T-helper 22 cell (primary cell): ENCODE data around the gene MYH11.

Experiments
- DNase-seq: peaks from one replicate; pipeline ENCODE4 v3.0.0-alpha.2; 2020; ENCODE audit warnings: low read depth

MYH11 gene

GRCh38 chr16:15856901-15857698 is at the start of gene MYH11:
Gene MYH11, minus strand, starts transcription at chr16:15857028. Its CDS starts 18,776 bp downstream, at chr16:15838252.
- DNase-seq, result no peak

- DNase-seq, result no peak
Observed at GRCh38 chr16:15906439-15906838, 49.6 kb upstream of the MYH11 start.

- no peak for DNase-seq
Observed at GRCh38 chr16:15903960-15904359, 47.1 kb upstream of the MYH11 start.

GRCh38 chr16:15900901-15901500 is 44.2 kb upstream of the MYH11 start:
- no peak for DNase-seq

- DNase-seq, result no peak
Observed at GRCh38 chr16:15900357-15900756, 43.5 kb upstream of the MYH11 start.

- no peak for DNase-seq
Observed at GRCh38 chr16:15899538-15900100, 42.8 kb upstream of the MYH11 start.

- no peak for DNase-seq
Observed at GRCh38 chr16:15898654-15899053, 41.8 kb upstream of the MYH11 start.

- DNase-seq, result no peak
Observed at GRCh38 chr16:15897834-15898254, 41.0 kb upstream of the MYH11 start.

- DNase-seq, result no peak
Observed at GRCh38 chr16:15897121-15897780, 40.4 kb upstream of the MYH11 start.

- no peak for DNase-seq
Observed at GRCh38 chr16:15894571-15895374, 37.9 kb upstream of the MYH11 start.

GRCh38 chr16:15891508-15891907 is 34.7 kb upstream of the MYH11 start:
- no peak for DNase-seq

- DNase-seq, result peak; percentile 99
Observed at GRCh38 chr16:15888072-15888976, 31.5 kb upstream of the MYH11 start, which contains the start of gene CEP20. Gene CEP20, minus strand, starts transcription at chr16:15888603. Its CDS starts 18 bp downstream, at chr16:15888585.

GRCh38 chr16:15887283-15887682 is 30.5 kb upstream of the MYH11 start:
- DNase-seq, result no peak

GRCh38 chr16:15886078-15886477 is 29.2 kb upstream of the MYH11 start:
- DNase-seq, result no peak

GRCh38 chr16:15885560-15886001 is 28.8 kb upstream of the MYH11 start:
- DNase-seq, result no peak

- no peak for DNase-seq
Observed at GRCh38 chr16:15882563-15882962, 25.7 kb upstream of the MYH11 start.

- DNase-seq, result no peak
Observed at GRCh38 chr16:15881794-15882379, 25.1 kb upstream of the MYH11 start.

GRCh38 chr16:15880434-15881308 is 23.8 kb upstream of the MYH11 start:
- DNase-seq, result no peak

GRCh38 chr16:15879255-15879811 is 22.5 kb upstream of the MYH11 start:
- DNase-seq, result no peak
